H7 (cell line): Measurements from ENCODE around the gene POTEM. TPM values are rescaled to one million over a fixed set of nuclear protein-coding genes. Genes with fewer than 3 reads are reported as not detected.
"Not testable (repeated sequence)": the region's sequence is repeated elsewhere in the genome, so short reads cannot be mapped to it uniquely, and the experiment has no call there.

Source experiments
- DNase-seq: peaks from one replicate; pipeline ENCODE4 v3.0.0; 2012
- H3K27me3 ChIP-seq: 2 replicates; pipeline ENCODE4 v1.6.0; 2011; ENCODE audit warnings: mild to moderate bottlenecking, low read length; ENCODE audit not compliant: control insufficient read depth, insufficient read depth
- H3K36me3 ChIP-seq: replicated peaks from 2 replicates; pipeline ENCODE4 v1.5.1; 2011; ENCODE audit warnings: low read length; ENCODE audit not compliant: control insufficient read depth, insufficient read depth
- H3K4me3 ChIP-seq: 2 replicates; pipeline ENCODE4 v1.5.1; 2011; ENCODE audit warnings: low read depth, mild to moderate bottlenecking, control low read depth, low read length, moderate library complexity; ENCODE audit not compliant: insufficient read depth
- total RNA-seq: library from RNA; depleted of rRNA; stranded (reverse); fragments of >200 nt; shearing (Covaris generic); gene quantifications from 2 replicates; pipeline ENCODE4 v1.2.3, GENCODE V29; 2014; rRNA removed

POTEM gene
- not detected in 2 replicates for total RNA-seq

GRCh38 chr14:18967134-18967533, at the start of gene POTEM:
TSS of gene POTEM (plus strand) at chr14:18967434. CDS start at chr14:18967486, 52 bp downstream.
- not testable (repeated sequence) for DNase-seq, H3K4me3 ChIP-seq, H3K27me3 ChIP-seq, H3K36me3 ChIP-seq

GRCh38 chr14:18918345-18918744, 48.9 kb upstream of the POTEM start:
- DNase-seq, H3K27me3 ChIP-seq, H3K4me3 ChIP-seq, H3K36me3 ChIP-seq: not testable (repeated sequence)

- not testable (repeated sequence) for H3K36me3 ChIP-seq, H3K4me3 ChIP-seq, DNase-seq, H3K27me3 ChIP-seq
These were observed 47.2 kb upstream of the POTEM start for GRCh38 chr14:18920052-18920451.

- not testable (repeated sequence) for H3K4me3 ChIP-seq, H3K27me3 ChIP-seq, DNase-seq, H3K36me3 ChIP-seq
These were observed 46.1 kb upstream of the POTEM start for GRCh38 chr14:18921055-18921701.

- not testable (repeated sequence) for DNase-seq, H3K4me3 ChIP-seq, H3K36me3 ChIP-seq, H3K27me3 ChIP-seq
These were observed 30.4 kb upstream of the POTEM start for GRCh38 chr14:18936848-18937247.

GRCh38 chr14:18938733-18939132, 28.5 kb upstream of the POTEM start:
- not testable (repeated sequence) for DNase-seq, H3K4me3 ChIP-seq, H3K36me3 ChIP-seq, H3K27me3 ChIP-seq

GRCh38 chr14:18949939-18950338, 17.3 kb upstream of the POTEM start:
- not testable (repeated sequence) for H3K36me3 ChIP-seq, H3K4me3 ChIP-seq, H3K27me3 ChIP-seq, DNase-seq

- not testable (repeated sequence) for H3K4me3 ChIP-seq
These were observed 14.1 kb upstream of the POTEM start for GRCh38 chr14:18953085-18953484.

GRCh38 chr14:18955816-18956215, 11.4 kb upstream of the POTEM start:
- not testable (repeated sequence) for H3K4me3 ChIP-seq, H3K36me3 ChIP-seq, H3K27me3 ChIP-seq, DNase-seq

More at GRCh38 chr14:18953085-18953484, 14.1 kb upstream of the POTEM start:
- not testable (repeated sequence) for H3K27me3 ChIP-seq, DNase-seq, H3K36me3 ChIP-seq

- H3K27me3 ChIP-seq, H3K4me3 ChIP-seq, H3K36me3 ChIP-seq, DNase-seq: not testable (repeated sequence)
These were observed 5.7 kb upstream of the POTEM start for GRCh38 chr14:18961576-18961975.

GRCh38 chr14:18962143-18962542, 5.1 kb upstream of the POTEM start:
- not testable (repeated sequence) for H3K4me3 ChIP-seq, H3K36me3 ChIP-seq, H3K27me3 ChIP-seq, DNase-seq

- not testable (repeated sequence) for H3K27me3 ChIP-seq, H3K36me3 ChIP-seq, DNase-seq, H3K4me3 ChIP-seq
These were observed 4.0 kb upstream of the POTEM start for GRCh38 chr14:18963276-18963675.

- DNase-seq, H3K4me3 ChIP-seq, H3K27me3 ChIP-seq, H3K36me3 ChIP-seq: not testable (repeated sequence)
These were observed 2.4 kb upstream of the POTEM start for GRCh38 chr14:18964878-18965277.

- not testable (repeated sequence) for DNase-seq, H3K36me3 ChIP-seq, H3K27me3 ChIP-seq, H3K4me3 ChIP-seq
These were observed 35.3 kb downstream of the POTEM start for GRCh38 chr14:19002566-19002965.

GRCh38 chr14:19006490-19006889, 39.3 kb downstream of the POTEM start:
- H3K4me3 ChIP-seq, H3K27me3 ChIP-seq, DNase-seq, H3K36me3 ChIP-seq: not testable (repeated sequence)

- not testable (repeated sequence) for H3K4me3 ChIP-seq, H3K27me3 ChIP-seq, H3K36me3 ChIP-seq, DNase-seq
These were observed 40.4 kb downstream of the POTEM start for GRCh38 chr14:19007678-19008077.
